ENCODE data around the gene CDH4.

- TF ChIP-seq ZNF317 (CRISPR knock-in tag; IDR thresholded peaks at IDR 0.05; ENCODE audit: borderline replicate concordance, low read depth): no peak
- no peak for TF ChIP-seq CTCF (IDR thresholded peaks at IDR 0.05)
- TF ChIP-seq, protein P1, sequence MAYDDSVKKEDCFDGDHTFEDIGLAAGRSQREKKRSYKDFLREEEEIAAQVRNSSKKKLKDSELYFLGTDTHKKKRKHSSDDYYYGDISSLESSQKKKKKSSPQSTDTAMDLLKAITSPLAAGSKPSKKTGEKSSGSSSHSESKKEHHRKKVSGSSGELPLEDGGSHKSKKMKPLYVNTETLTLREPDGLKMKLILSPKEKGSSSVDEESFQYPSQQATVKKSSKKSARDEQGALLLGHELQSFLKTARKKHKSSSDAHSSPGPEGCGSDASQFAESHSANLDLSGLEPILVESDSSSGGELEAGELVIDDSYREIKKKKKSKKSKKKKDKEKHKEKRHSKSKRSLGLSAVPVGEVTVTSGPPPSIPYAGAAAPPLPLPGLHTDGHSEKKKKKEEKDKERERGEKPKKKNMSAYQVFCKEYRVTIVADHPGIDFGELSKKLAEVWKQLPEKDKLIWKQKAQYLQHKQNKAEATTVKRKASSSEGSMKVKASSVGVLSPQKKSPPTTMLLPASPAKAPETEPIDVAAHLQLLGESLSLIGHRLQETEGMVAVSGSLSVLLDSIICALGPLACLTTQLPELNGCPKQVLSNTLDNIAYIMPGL (CRISPR knock-in tag; IDR thresholded peaks at IDR 0.05): no peak
Measured at GRCh38 chr20:61728326-61728725, 476.3 kb downstream of the CDH4 start.
